Panc1 (cell line): ENCODE data around the gene PON1. TPM values are rescaled to one million over a fixed set of nuclear protein-coding genes. Genes with fewer than 3 reads are reported as not detected.

Experiments
- ATAC-seq: fragments of 200-7000 bp; cut with Tn5 transposase; 2 replicates; pipeline ENCODE4 v1.9.1; 2020; ENCODE audit warnings: mild to moderate bottlenecking, moderate library complexity
- BruUV-seq: library from RNA; stranded (reverse); fragments of 400-500 nt; replicated peaks from 2 replicates; lab custom pipeline; 2021; lab: Mats Ljungman, UMichigan
- CTCF ChIA-PET: fragments of 300-600 bp; sonication (Branson Sonifier 250); formaldehyde crosslinking; loops from one replicate; lab custom pipeline; 2022; ENCODE audit warnings: antibody characterized with exemption; lab: Charles Lee
- POLR2A ChIA-PET: fragments of 300-600 bp; sonication (Branson Sonifier 250); formaldehyde crosslinking; loops from one replicate; lab custom pipeline; 2022; ENCODE audit warnings: antibody characterized with exemption; lab: Charles Lee
- DNase-seq: peaks from one replicate; pipeline ENCODE4 v3.0.0-alpha.2; 2010; ENCODE audit warnings: low read depth, low spot score
- H3K27ac ChIP-seq: 2 replicates; pipeline ENCODE4 v1.5.1; 2011; ENCODE audit warnings: mild to moderate bottlenecking, low read length, inconsistent platforms
- H3K27me3 ChIP-seq: fragments of 200-500 bp; sonication (Bioruptor generic); 2 replicates; pipeline ENCODE4 v1.6.0; 2014; ENCODE audit warnings: low read length, inconsistent platforms; ENCODE audit not compliant: control insufficient read depth, insufficient read depth
- H3K36me3 ChIP-seq: fragments of 200-500 bp; sonication (Bioruptor generic); 2 replicates; pipeline ENCODE4 v1.5.1; 2014; ENCODE audit warnings: inconsistent platforms, mild to moderate bottlenecking, low read length, moderate library complexity; ENCODE audit not compliant: control insufficient read depth, insufficient read depth
- H3K4me1 ChIP-seq: 2 replicates; pipeline ENCODE4 v1.5.1; 2011; ENCODE audit warnings: inconsistent platforms, mild to moderate bottlenecking, low read length, moderate library complexity; ENCODE audit not compliant: control insufficient read depth, insufficient read depth
- H3K4me3 ChIP-seq, 2 experiments: 2 replicates each; pipeline ENCODE4 v1.5.1; 2011 to 2012; ENCODE audit warnings: low read depth in 2 of 2, low read length in 2 of 2, mild to moderate bottlenecking in 2 of 2, inconsistent platforms in 1 of 2, moderate library complexity in 1 of 2
- H3K9me3 ChIP-seq: fragments of 200-500 bp; sonication (Bioruptor generic); 2 replicates; pipeline ENCODE4 v1.5.1; 2014; ENCODE audit warnings: low read depth, mild to moderate bottlenecking, inconsistent platforms, low read length, moderate library complexity; ENCODE audit not compliant: control insufficient read depth, insufficient read depth
- CTCF ChIP-seq: fragments of 450-650 bp; IDR thresholded peaks from 2 replicates; pipeline ENCODE4 v1.5.1; 2017; ENCODE audit warnings: mild to moderate bottlenecking
- POLR2AphosphoS5 ChIP-seq: IDR thresholded peaks from 2 replicates; pipeline ENCODE4 v1.6.1; 2012; ENCODE audit warnings: mild to moderate bottlenecking, low read depth, low read length, moderate library complexity
- REST ChIP-seq, 2 experiments: IDR thresholded peaks; 2 replicates each; pipeline ENCODE4 v1.6.1; 2011 to 2012; ENCODE audit warnings: low read depth in 2 of 2, control low read depth in 1 of 2, low read length in 1 of 2, mild to moderate bottlenecking in 1 of 2, moderate library complexity in 1 of 2; ENCODE audit not compliant: insufficient read depth in 1 of 2
- SIN3A ChIP-seq: IDR thresholded peaks from 2 replicates; pipeline ENCODE4 v1.6.1; 2012; ENCODE audit warnings: low read depth, mild to moderate bottlenecking, low read length, moderate library complexity, borderline replicate concordance; ENCODE audit not compliant: insufficient read depth
- TCF7L2 ChIP-seq: IDR thresholded peaks from 2 replicates; pipeline ENCODE4 v1.6.1; 2011; ENCODE audit warnings: mild to moderate bottlenecking, low read depth, low read length, inconsistent platforms
- in situ Hi-C: cut with HindIII; loops from 2 replicates; pipeline ENCODE4 v1.10.0; 2016; ENCODE audit warnings: low sequenced_read_pairs, low pct_unique_long_range_greater_than_20kb
- intact Hi-C: fragments of 100-400 bp; cut with micrococcal nuclease; formaldehyde crosslinking; loops from one replicate; pipeline ENCODE4 v1.10.0; 2022; ENCODE audit not compliant: unreplicated experiment
- total RNA-seq: library from RNA; stranded (reverse); gene quantifications from one replicate; pipeline ENCODE4 v1.2.1, GENCODE V29; 2021; ENCODE audit not compliant: unreplicated experiment

The PON1 gene
- total RNA-seq, 1 experiment from 2014 or later: not detected

- H3K4me1 ChIP-seq: no peaks in the 10 kb centered on the region
- no TSS peak for BruUV-seq
- no peaks in the 10 kb centered on the region for H3K27me3 ChIP-seq
- ATAC-seq: no peak
- no peaks in the 10 kb centered on the region for H3K36me3 ChIP-seq
- intact Hi-C loops: loop anchor here (10.0 kb wide), 1 partner anchor 212 kb away; no protein-coding TSS in a partner anchor
- TF ChIP-seq CTCF (no peak), SIN3A (no peak), TCF7L2 (no peak), POLR2AphosphoS5 (no peak), REST (IDR thresholded peaks at IDR 0.05; ENCODE audit: insufficient read depth in 1 of 2, low read depth in 2 of 2, low read length in 1 of 2) (no peak)
- no peak for DNase-seq
- CTCF ChIA-PET: no interaction called here
- H3K9me3 ChIP-seq: no peaks in the 10 kb centered on the region
- no peak overlapping the region for H3K27ac ChIP-seq
- POLR2A ChIA-PET: no interaction called here
- in situ Hi-C loops: no loop called here
- no peak overlapping the region for H3K4me3 ChIP-seq
Measured at GRCh38 chr7:95262875-95263274, 61.5 kb downstream of the PON1 start.

- Histone ChIP-seq H3K36me3 (no peaks in the 10 kb centered on the region), H3K27ac (no peak overlapping the region), H3K4me3 (no peak overlapping the region), H3K9me3 (no peaks in the 10 kb centered on the region), H3K4me1 (no peaks in the 10 kb centered on the region), H3K27me3 (no peaks in the 10 kb centered on the region)
- CTCF ChIA-PET: no interaction called here
- no TSS peak for BruUV-seq
- in situ Hi-C loops: no loop called here
- ATAC-seq (no peak), DNase-seq (no peak)
- POLR2A ChIA-PET: no interaction called here
- intact Hi-C loops: loop anchor here (10.0 kb wide), 1 partner anchor 213 kb away; no protein-coding TSS in a partner anchor
- no peak for TF ChIP-seq POLR2AphosphoS5
Measured at GRCh38 chr7:95261895-95262415, 62.4 kb downstream of the PON1 start.

GRCh38 chr7:95255691-95256090 lies 68.6 kb downstream of the PON1 start:
- H3K27ac ChIP-seq: no peak overlapping the region

More at GRCh38 chr7:95255691-95256090, 68.6 kb downstream of the PON1 start:
- CTCF ChIA-PET: no interaction called here
- H3K36me3 ChIP-seq: no peaks in the 10 kb centered on the region
- H3K4me1 ChIP-seq: no peaks in the 10 kb centered on the region
- no peak for TF ChIP-seq POLR2AphosphoS5
- no peak for TF ChIP-seq TCF7L2
- no peak for TF ChIP-seq REST (IDR thresholded peaks at IDR 0.05; ENCODE audit: insufficient read depth in 1 of 2, low read depth in 2 of 2, low read length in 1 of 2)
- no peak for TF ChIP-seq SIN3A
- TF ChIP-seq CTCF: no peak
- no TSS peak for BruUV-seq
- H3K4me3 ChIP-seq: no peak overlapping the region
- in situ Hi-C loops (no loop called here), intact Hi-C loops (no loop called here)
- no peaks in the 10 kb centered on the region for H3K27me3 ChIP-seq
- DNase-seq (no peak), ATAC-seq (no peak)
- POLR2A ChIA-PET: no interaction called here
- H3K9me3 ChIP-seq: no peaks in the 10 kb centered on the region
